GM18517 (cell line): ENCODE measurements around the gene ASS1.
"Not testable (repeated sequence)": the region's sequence is repeated elsewhere in the genome, so short reads cannot be mapped to it uniquely, and the experiment has no call there.

Source experiments
- ATAC-seq: cut with Tn5 transposase; IDR thresholded peaks from one replicate; pipeline ENCODE4 v1.9.1; 2021; ENCODE audit warnings: mild to moderate bottlenecking, moderate library complexity; ENCODE audit not compliant: unreplicated experiment

ASS1 gene

GRCh38 chr9:130444565-130445221 lies at the start of gene ASS1:
TSS of gene ASS1 (plus strand) at chr9:130444961. CDS start at chr9:130452229, 7,268 bp downstream.
- ATAC-seq = no peak

- no peak for ATAC-seq
Observed at GRCh38 chr9:130395810-130396435, 48.8 kb upstream of the ASS1 start.

GRCh38 chr9:130396581-130396980 lies 48.2 kb upstream of the ASS1 start:
- ATAC-seq = no peak

GRCh38 chr9:130398487-130399240 lies 46.1 kb upstream of the ASS1 start:
- ATAC-seq = no peak

- no peak for ATAC-seq
Observed at GRCh38 chr9:130399768-130400167, 45.0 kb upstream of the ASS1 start.

- ATAC-seq = no peak
Observed at GRCh38 chr9:130400870-130401269, 43.9 kb upstream of the ASS1 start.

GRCh38 chr9:130401742-130402141 lies 43.0 kb upstream of the ASS1 start:
- not testable (repeated sequence) for ATAC-seq

GRCh38 chr9:130402243-130402642 lies 42.5 kb upstream of the ASS1 start:
- ATAC-seq = no peak

GRCh38 chr9:130402645-130403440 lies 41.9 kb upstream of the ASS1 start:
- no peak for ATAC-seq

GRCh38 chr9:130405657-130406257 lies 39.0 kb upstream of the ASS1 start:
- no peak for ATAC-seq

GRCh38 chr9:130406278-130406895 lies 38.4 kb upstream of the ASS1 start:
- no peak for ATAC-seq

GRCh38 chr9:130407916-130408663 lies 36.7 kb upstream of the ASS1 start:
- ATAC-seq = no peak

- ATAC-seq = no peak
Observed at GRCh38 chr9:130408669-130409068, 36.1 kb upstream of the ASS1 start.

GRCh38 chr9:130409246-130409645 lies 35.5 kb upstream of the ASS1 start:
- ATAC-seq = no peak

- ATAC-seq = no peak
Observed at GRCh38 chr9:130410443-130410842, 34.3 kb upstream of the ASS1 start.

- no peak for ATAC-seq
Observed at GRCh38 chr9:130411566-130411915, 33.2 kb upstream of the ASS1 start.

GRCh38 chr9:130414081-130414731 lies 30.6 kb upstream of the ASS1 start:
- no peak for ATAC-seq

- ATAC-seq = no peak
Observed at GRCh38 chr9:130414910-130415746, 29.6 kb upstream of the ASS1 start.
